Esophagus (tissue), 2 donors: ENCODE measurements around the gene CALN1. TPM values are rescaled to one million over a fixed set of nuclear protein-coding genes. Genes with fewer than 3 reads are reported as not detected.
A peak's percentile ranks its signal among the peaks of the same experiment; 100 is the strongest.
"Not testable (repeated sequence)": the region's sequence is repeated elsewhere in the genome, so short reads cannot be mapped to it uniquely, and the experiment has no call there.

Experiments
- H3K27ac ChIP-seq, 2 donors: one replicate each; pipeline ENCODE4 v1.5.1; 2013; ENCODE audit warnings: low read depth in 2 of 2, mild to moderate bottlenecking in 2 of 2, inconsistent platforms in 1 of 2, low read length in 1 of 2, moderate library complexity in 1 of 2
- H3K27me3 ChIP-seq, 2 donors: one replicate each; pipeline ENCODE4 v1.6.1; 2013; ENCODE audit warnings: low read length in 2 of 2, control low read depth in 1 of 2, mild to moderate bottlenecking in 1 of 2; ENCODE audit not compliant: insufficient read depth in 2 of 2, control insufficient read depth in 1 of 2
- H3K36me3 ChIP-seq, 2 donors: one replicate each; pipeline ENCODE4 v1.6.1; 2013; ENCODE audit warnings: low read length in 1 of 2; ENCODE audit not compliant: control insufficient read depth in 2 of 2, insufficient read depth in 2 of 2
- H3K4me1 ChIP-seq, 2 donors: one replicate each; pipeline ENCODE4 v1.6.1; 2013; ENCODE audit warnings: low read length in 1 of 2; ENCODE audit not compliant: control insufficient read depth in 2 of 2, insufficient read depth in 2 of 2
- H3K4me3 ChIP-seq, 2 donors: one replicate each; pipeline ENCODE4 v1.5.1; 2013; ENCODE audit warnings: low read length in 2 of 2, mild to moderate bottlenecking in 2 of 2, low read depth in 1 of 2, moderate library complexity in 1 of 2
- H3K9me3 ChIP-seq, 2 donors: one replicate each; pipeline ENCODE4 v1.6.1; 2013; ENCODE audit warnings: mild to moderate bottlenecking in 2 of 2, low read depth in 1 of 2, low read length in 1 of 2, moderate library complexity in 1 of 2; ENCODE audit not compliant: control insufficient read depth in 2 of 2, insufficient read depth in 1 of 2
- WGBS, 2 donors: extraction: QIAGEN DNeasy Blood & Tissue Kit; methylation state at CpG; one replicate each; pipeline ENCODE4 v1.1.7; 2013; 5-methylcytosine and 5-hydroxymethylcytosine counted together
- polyA plus RNA-seq, 2 donors: library from polyadenylated mRNA; stranded (reverse); fragments of 200-250 nt; gene quantifications; one replicate each; pipeline ENCODE4 v1.2.3, GENCODE V29; 2013
- donor health status: healthy with polysubstance abuse.
- donor health status: Bipolar disorder and iron deficiency.

Gene CALN1
- polyA plus RNA-seq, 2 donors: 0.01 to 0.12 TPM

- Histone ChIP-seq H3K9me3 (no peaks in the 10 kb centered on the region), H3K4me3 (no peak overlapping the region), H3K4me1 (no peaks in the 10 kb centered on the region), H3K27ac (no peak overlapping the region), H3K36me3 (no peaks in the 10 kb centered on the region), H3K27me3 (no peaks in the 10 kb centered on the region)
- 14 to 38% methylated on average over 1 of the region's 1 CpG for WGBS, 2 donors
Measured at GRCh38 chr7:72394016-72394415, 18.1 kb downstream of the CALN1 start.

GRCh38 chr7:72391821-72392377 is 20.2 kb downstream of the CALN1 start:
- H3K4me1 ChIP-seq: no peaks in the 10 kb centered on the region
- no peaks in the 10 kb centered on the region for H3K27me3 ChIP-seq
- no peaks in the 10 kb centered on the region for H3K36me3 ChIP-seq
- H3K9me3 ChIP-seq: no peaks in the 10 kb centered on the region
- H3K4me3 ChIP-seq: no peak overlapping the region
- 87 to 95% methylated on average over 7 of the region's 7 CpGs for WGBS, 2 donors
- H3K27ac ChIP-seq: no peak overlapping the region

- Histone ChIP-seq H3K4me1 (no peaks in the 10 kb centered on the region), H3K27me3 (no peaks in the 10 kb centered on the region), H3K27ac (no peak overlapping the region), H3K4me3 (no peak overlapping the region), H3K36me3 (no peaks in the 10 kb centered on the region), H3K9me3 (peaks cover 0 to 3% of the 10 kb centered on the region in 2 donors)
- WGBS, 2 donors: 78 to 83% methylated on average over 3 of the region's 3 CpGs
Measured at GRCh38 chr7:72386118-72386517, 26.0 kb downstream of the CALN1 start.

GRCh38 chr7:72362246-72362645 is 49.9 kb downstream of the CALN1 start:
- no peaks in the 10 kb centered on the region for H3K27me3 ChIP-seq
- no peak overlapping the region for H3K27ac ChIP-seq
- no peaks in the 10 kb centered on the region for H3K9me3 ChIP-seq
- no peak overlapping the region for H3K4me3 ChIP-seq
- WGBS, 2 donors: 87 to 89% methylated on average over 4 of the region's 4 CpGs
- H3K4me1 ChIP-seq: no peaks in the 10 kb centered on the region
- no peaks in the 10 kb centered on the region for H3K36me3 ChIP-seq

- no peaks in the 10 kb centered on the region for H3K9me3 ChIP-seq
- H3K4me3 ChIP-seq: no peak overlapping the region
- H3K27me3 ChIP-seq: no peaks in the 10 kb centered on the region
- WGBS, 2 donors: 83 to 85% methylated on average over 1 of the region's 1 CpG
- H3K4me1 ChIP-seq: no peaks in the 10 kb centered on the region
- no peak overlapping the region for H3K27ac ChIP-seq
- no peaks in the 10 kb centered on the region for H3K36me3 ChIP-seq
Measured at GRCh38 chr7:72345208-72345727, 66.9 kb downstream of the CALN1 start.

- H3K27me3 ChIP-seq: no peaks in the 10 kb centered on the region
- no peaks in the 10 kb centered on the region for H3K4me1 ChIP-seq
- H3K27ac ChIP-seq: no peak overlapping the region
- 70 to 79% methylated on average over 3 of the region's 3 CpGs for WGBS, 2 donors
- H3K36me3 ChIP-seq: no peaks in the 10 kb centered on the region
- no peaks in the 10 kb centered on the region for H3K9me3 ChIP-seq
- H3K4me3 ChIP-seq: no peak overlapping the region
Measured at GRCh38 chr7:72343991-72344390, 68.1 kb downstream of the CALN1 start.

GRCh38 chr7:72343354-72343753 is 68.8 kb downstream of the CALN1 start:
- WGBS, 2 donors: 88 to 90% methylated on average over 3 of the region's 3 CpGs
- not testable (repeated sequence) for H3K27me3 ChIP-seq, H3K27ac ChIP-seq, H3K36me3 ChIP-seq, H3K9me3 ChIP-seq, H3K4me3 ChIP-seq, H3K4me1 ChIP-seq

- Histone ChIP-seq H3K36me3 (no peaks in the 10 kb centered on the region), H3K4me3 (peak overlapping the region; percentile 26 to 27), H3K9me3 (no peaks in the 10 kb centered on the region), H3K27me3 (peaks cover 6% of the 10 kb centered on the region in 2 donors), H3K27ac (no peak overlapping the region), H3K4me1 (peaks cover 7% of the 10 kb centered on the region in 2 donors)
- WGBS, 2 donors: 7 to 8% methylated on average over 43 to 44 of the region's 44 CpGs
Measured at GRCh38 chr7:72337390-72338167, 74.6 kb downstream of the CALN1 start.

GRCh38 chr7:72336632-72337389 is 75.3 kb downstream of the CALN1 start:
- H3K27ac ChIP-seq: no peak overlapping the region
- no peaks in the 10 kb centered on the region for H3K36me3 ChIP-seq
- H3K27me3 ChIP-seq: peaks cover 6% of the 10 kb centered on the region in 2 donors
- H3K4me3 ChIP-seq: peak overlapping the region; percentile 26 to 27
- H3K4me1 ChIP-seq: peaks cover 7% of the 10 kb centered on the region in 2 donors
- H3K9me3 ChIP-seq: no peaks in the 10 kb centered on the region
- 2 to 3% methylated on average over 58 to 89 of the region's 89 CpGs for WGBS, 2 donors
